NT2/D1 (cell line): ENCODE measurements around the gene SORBS2.

Experiments used
- SUZ12 ChIP-seq: IDR thresholded peaks from 2 replicates; pipeline ENCODE4 v1.6.1; 2011; ENCODE audit not compliant: insufficient read length, insufficient read depth; ENCODE audit errors: extremely low read depth
- YY1 ChIP-seq: IDR thresholded peaks from 2 replicates; pipeline ENCODE4 v1.6.1; 2011; ENCODE audit not compliant: insufficient read length, insufficient read depth
- ZNF274 ChIP-seq: IDR thresholded peaks from 2 replicates; pipeline ENCODE4 v1.6.1; 2011; ENCODE audit warnings: mild to moderate bottlenecking, low read depth, low read length

GRCh38 chr4:185549095-185549639 is 262.8 kb downstream of the SORBS2 start:
- no peak for TF ChIP-seq SUZ12
- no peak for TF ChIP-seq YY1
- no peak for TF ChIP-seq ZNF274
